Kidney (tissue), 14 donors: ENCODE data around the gene HSP90AA1. TPM values are rescaled to one million over a fixed set of nuclear protein-coding genes. Genes with fewer than 3 reads are reported as not detected.

Experiments used
- DNase-seq, 5 donors: peaks; one replicate each; pipeline ENCODE4 v3.0.0-alpha.2; 2013 to 2020
- FAIRE-seq: peaks from 2 replicates; lab custom pipeline; 2012; peaks lifted over from hg19 to GRCh38; lab: Jason Lieb, UNC
- H3K27ac ChIP-seq, 2 donors: one replicate each; pipeline ENCODE4 v1.7.0; 2013; ENCODE audit warnings: low read depth in 2 of 2, low read length in 2 of 2, inconsistent platforms in 1 of 2
- H3K27me3 ChIP-seq: one replicate; pipeline ENCODE4 v1.7.1; 2013; ENCODE audit warnings: low read length, inconsistent platforms; ENCODE audit not compliant: control insufficient read depth, insufficient read depth
- H3K36me3 ChIP-seq, 3 donors: one replicate each; pipeline versions ENCODE4 v1.7.0 to v1.7.1; 2013; ENCODE audit warnings: low read length in 3 of 3, control low read depth in 1 of 3, inconsistent platforms in 1 of 3; ENCODE audit not compliant: insufficient read depth in 3 of 3, control insufficient read depth in 2 of 3
- H3K4me1 ChIP-seq, 3 donors: one replicate each; pipeline versions ENCODE4 v1.7.0 to v1.7.1; 2013; ENCODE audit warnings: low read length in 3 of 3, inconsistent platforms in 1 of 3, low read depth in 1 of 3; ENCODE audit not compliant: control insufficient read depth in 2 of 3, insufficient read depth in 2 of 3
- H3K4me3 ChIP-seq, 3 donors: one replicate each; pipeline versions ENCODE4 v1.7.0 to v1.8.1; 2013; ENCODE audit warnings: low read length in 3 of 3, control low read depth in 1 of 3, inconsistent platforms in 1 of 3
- H3K9ac ChIP-seq, 3 donors: one replicate each; pipeline versions ENCODE4 v1.7.0 to v1.7.1; 2013; ENCODE audit warnings: low read length in 3 of 3, control low read depth in 1 of 3, inconsistent platforms in 1 of 3
- H3K9me3 ChIP-seq, 3 donors: one replicate each; pipeline versions ENCODE4 v1.7.0 to v1.7.1; 2013; ENCODE audit warnings: low read length in 3 of 3, control low read depth in 1 of 3, inconsistent platforms in 1 of 3; ENCODE audit not compliant: control insufficient read depth in 2 of 3, insufficient read depth in 1 of 3
- intact Hi-C: fragments of 100-400 bp; cut with DNase I; formaldehyde crosslinking; loops from one replicate; pipeline ENCODE4 v1.11.1; 2022
- polyA plus RNA-seq: library from polyadenylated mRNA; stranded (reverse); fragments of 350-450 nt; fragmentation: Illumina TruSeq; extraction: RNeasy Lipid Tissue Mini Kit (QIAGEN cat#74804); gene quantifications from one replicate; pipeline ENCODE4 v1.2.3, GENCODE V29; 2014; ENCODE audit warnings: low read depth, low replicate concordance; ENCODE audit not compliant: insufficient read depth
- total RNA-seq: library from RNA; stranded (reverse); fragmentation: NEBNext Ultra II Directional; extraction: Animal tissue kit (Norgen Biotek cat#: 25700); gene quantifications from one replicate; pipeline ENCODE4 v1.2.1, GENCODE V29; 2021
- TF ChIP-seq, protein P1 (sequence below): IDR thresholded peaks from 3 replicates; pipeline ENCODE4 v1.5.1; 2012; ENCODE audit warnings: mild to moderate bottlenecking, moderate library complexity, borderline replicate concordance; ENCODE audit not compliant: insufficient read depth; ENCODE audit errors: extremely low read depth
- donor health status: control.
- donor health status: control.
- donor health status: control.
- donor health status: control.
- donor health status: control.
- donor health status: DM: yes; HTN: yes; CAD: no.
- donor health status: Normal renal cell carcinoma (clear cell type).

Gene HSP90AA1
- total and polyA plus RNA-seq, 2 donors from 2014 or later, result 409 to 455 TPM

DNA sequence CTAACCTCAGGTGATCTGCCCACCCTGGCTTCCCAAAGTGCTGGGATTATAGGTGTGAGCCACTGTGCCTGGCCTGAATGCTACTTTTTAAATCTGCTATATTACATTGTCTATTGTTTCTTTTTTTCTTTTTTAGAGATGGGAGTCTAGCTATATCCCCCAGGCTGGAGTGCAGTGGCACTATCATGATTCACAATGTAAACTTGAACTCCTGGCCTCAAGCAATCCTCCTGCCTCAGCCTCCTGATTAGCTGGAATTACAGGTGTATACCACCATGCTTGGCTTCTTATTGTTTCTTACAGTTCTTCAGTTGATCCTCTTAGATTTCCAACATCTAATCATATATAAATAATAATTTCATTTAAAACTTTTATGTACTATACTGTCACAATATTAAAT is 37.6 kb upstream of the HSP90AA1 start:
- H3K4me3 ChIP-seq, result no peak overlapping the region
- H3K9me3 ChIP-seq, result no peaks in the 10 kb centered on the region
- intact Hi-C loops, result no loop called here
- H3K27me3 ChIP-seq, result no peaks in the 10 kb centered on the region
- TF ChIP-seq, protein P1, sequence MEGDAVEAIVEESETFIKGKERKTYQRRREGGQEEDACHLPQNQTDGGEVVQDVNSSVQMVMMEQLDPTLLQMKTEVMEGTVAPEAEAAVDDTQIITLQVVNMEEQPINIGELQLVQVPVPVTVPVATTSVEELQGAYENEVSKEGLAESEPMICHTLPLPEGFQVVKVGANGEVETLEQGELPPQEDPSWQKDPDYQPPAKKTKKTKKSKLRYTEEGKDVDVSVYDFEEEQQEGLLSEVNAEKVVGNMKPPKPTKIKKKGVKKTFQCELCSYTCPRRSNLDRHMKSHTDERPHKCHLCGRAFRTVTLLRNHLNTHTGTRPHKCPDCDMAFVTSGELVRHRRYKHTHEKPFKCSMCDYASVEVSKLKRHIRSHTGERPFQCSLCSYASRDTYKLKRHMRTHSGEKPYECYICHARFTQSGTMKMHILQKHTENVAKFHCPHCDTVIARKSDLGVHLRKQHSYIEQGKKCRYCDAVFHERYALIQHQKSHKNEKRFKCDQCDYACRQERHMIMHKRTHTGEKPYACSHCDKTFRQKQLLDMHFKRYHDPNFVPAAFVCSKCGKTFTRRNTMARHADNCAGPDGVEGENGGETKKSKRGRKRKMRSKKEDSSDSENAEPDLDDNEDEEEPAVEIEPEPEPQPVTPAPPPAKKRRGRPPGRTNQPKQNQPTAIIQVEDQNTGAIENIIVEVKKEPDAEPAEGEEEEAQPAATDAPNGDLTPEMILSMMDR, result no peak
- no peak overlapping the region for H3K27ac ChIP-seq
- FAIRE-seq, result no peak
- no peaks in the 10 kb centered on the region for H3K36me3 ChIP-seq
- no peak for DNase-seq
- no peak overlapping the region for H3K9ac ChIP-seq
- peaks cover 0 to 5% (median 0%) of the 10 kb centered on the region in 3 donors for H3K4me1 ChIP-seq

DNA sequence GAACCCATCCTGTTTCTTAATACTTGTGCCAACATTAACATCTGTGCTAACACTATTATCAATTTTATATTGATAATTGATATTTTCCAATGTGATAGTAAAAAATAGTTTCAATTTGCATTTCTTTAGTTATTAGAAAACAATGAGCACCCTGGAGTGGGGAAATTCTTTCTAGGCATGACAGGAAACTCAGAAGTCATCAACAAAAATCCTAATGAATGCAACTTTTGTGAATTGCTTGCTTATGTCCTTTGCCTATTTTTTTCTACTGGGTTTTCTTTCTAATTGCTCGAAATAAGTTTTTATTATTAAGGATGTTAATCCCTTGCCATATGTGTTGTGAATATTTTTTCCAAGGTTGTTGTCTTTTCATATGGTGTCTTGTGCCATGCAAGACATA is 34.7 kb upstream of the HSP90AA1 start:
- H3K36me3 ChIP-seq, result no peaks in the 10 kb centered on the region
- intact Hi-C loops, result no loop called here
- no peak overlapping the region for H3K9ac ChIP-seq

DNA sequence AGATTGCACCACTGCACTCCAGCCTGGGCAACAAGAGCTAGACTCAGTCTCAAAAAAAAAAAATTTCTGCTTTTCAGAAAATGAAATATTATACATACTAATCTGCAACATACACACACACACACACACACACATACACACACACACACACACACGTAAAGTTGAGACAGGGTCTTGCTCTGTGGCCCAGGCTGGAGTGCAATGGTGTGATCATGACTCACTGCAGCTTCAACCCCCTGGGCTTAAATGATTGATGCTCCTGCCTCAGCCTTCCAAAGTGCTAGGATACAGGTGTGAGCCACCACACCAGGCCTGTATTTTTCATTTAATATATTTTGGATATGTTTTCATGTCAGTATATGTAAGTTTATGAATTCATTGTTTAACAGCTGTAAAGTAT is 34.0 kb upstream of the HSP90AA1 start:
- Histone ChIP-seq H3K9ac (no peak overlapping the region), H3K9me3 (no peaks in the 10 kb centered on the region), H3K36me3 (no peaks in the 10 kb centered on the region), H3K27me3 (no peaks in the 10 kb centered on the region), H3K4me1 (peaks cover 0 to 5% (median 0%) of the 10 kb centered on the region in 3 donors), H3K4me3 (no peak overlapping the region), H3K27ac (no peak overlapping the region)
- FAIRE-seq (no peak), DNase-seq (no peak)
- TF ChIP-seq, protein P1, result no peak
- intact Hi-C loops, result no loop called here

More for the DNA sequence above, 34.7 kb upstream of the HSP90AA1 start:
- TF ChIP-seq, protein P1, result no peak
- FAIRE-seq (no peak), DNase-seq (no peak)
- Histone ChIP-seq H3K9me3 (no peaks in the 10 kb centered on the region), H3K4me1 (peaks cover 0 to 5% (median 0%) of the 10 kb centered on the region in 3 donors), H3K27me3 (no peaks in the 10 kb centered on the region), H3K4me3 (no peak overlapping the region), H3K27ac (no peak overlapping the region)

DNA sequence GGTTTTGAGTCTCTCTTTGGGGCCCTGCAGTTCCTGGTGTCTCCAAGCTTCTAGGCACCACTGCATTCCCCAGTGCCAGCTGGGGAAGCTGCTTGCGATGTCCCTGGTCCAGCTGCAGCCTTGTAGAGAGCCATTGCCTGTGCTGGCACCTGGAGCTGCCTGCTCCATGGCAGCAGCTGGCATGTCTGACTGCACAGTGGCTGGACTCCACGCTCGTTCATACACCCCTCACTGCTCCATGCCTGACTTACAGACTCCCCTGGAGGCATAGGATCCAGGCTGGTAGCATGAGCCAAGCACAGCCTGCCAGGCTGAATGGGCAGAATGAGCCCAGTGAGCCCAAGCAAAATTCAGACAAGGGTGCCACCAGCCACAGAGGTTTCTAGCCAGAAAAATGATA is 31.0 kb upstream of the HSP90AA1 start:
- Histone ChIP-seq H3K36me3 (no peaks in the 10 kb centered on the region), H3K9ac (no peak overlapping the region), H3K27me3 (no peaks in the 10 kb centered on the region), H3K4me1 (no peaks in the 10 kb centered on the region), H3K9me3 (no peaks in the 10 kb centered on the region), H3K27ac (no peak overlapping the region), H3K4me3 (no peak overlapping the region)
- intact Hi-C loops, result no loop called here
- FAIRE-seq (no peak), DNase-seq (no peak)
- TF ChIP-seq, protein P1, result no peak
